C4-2B (cell line): Measurements from ENCODE around the gene FUT8.

Experiments
- ZFX ChIP-seq: fragments of 450-650 bp; IDR thresholded peaks from 2 replicates; pipeline ENCODE4 v1.6.1; 2017
- TF ChIP-seq, protein P1 (sequence below): fragments of 450-650 bp; conservative IDR thresholded peaks from 2 replicates; pipeline ENCODE4 v1.5.1; 2017; ENCODE audit warnings: mild to moderate bottlenecking

DNA sequence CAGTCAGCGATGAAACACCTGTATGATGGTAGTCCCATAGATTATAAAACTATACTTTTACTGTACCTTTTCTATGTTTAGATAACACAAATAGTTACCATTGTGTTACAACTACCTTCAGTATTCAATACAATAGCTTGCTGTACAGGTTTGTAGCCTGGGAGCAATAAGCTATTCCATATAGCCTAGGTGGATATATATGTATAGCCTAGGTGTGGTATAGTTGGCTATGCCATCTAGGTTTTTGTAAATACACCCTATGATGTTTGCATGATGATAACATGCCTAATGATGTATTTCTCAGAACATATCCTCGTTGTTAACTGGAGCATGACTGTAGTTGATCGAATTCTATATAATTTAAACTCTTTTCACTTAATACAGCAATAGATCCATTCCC lies 316.1 kb downstream of the FUT8 start:
- TF ChIP-seq, protein P1, sequence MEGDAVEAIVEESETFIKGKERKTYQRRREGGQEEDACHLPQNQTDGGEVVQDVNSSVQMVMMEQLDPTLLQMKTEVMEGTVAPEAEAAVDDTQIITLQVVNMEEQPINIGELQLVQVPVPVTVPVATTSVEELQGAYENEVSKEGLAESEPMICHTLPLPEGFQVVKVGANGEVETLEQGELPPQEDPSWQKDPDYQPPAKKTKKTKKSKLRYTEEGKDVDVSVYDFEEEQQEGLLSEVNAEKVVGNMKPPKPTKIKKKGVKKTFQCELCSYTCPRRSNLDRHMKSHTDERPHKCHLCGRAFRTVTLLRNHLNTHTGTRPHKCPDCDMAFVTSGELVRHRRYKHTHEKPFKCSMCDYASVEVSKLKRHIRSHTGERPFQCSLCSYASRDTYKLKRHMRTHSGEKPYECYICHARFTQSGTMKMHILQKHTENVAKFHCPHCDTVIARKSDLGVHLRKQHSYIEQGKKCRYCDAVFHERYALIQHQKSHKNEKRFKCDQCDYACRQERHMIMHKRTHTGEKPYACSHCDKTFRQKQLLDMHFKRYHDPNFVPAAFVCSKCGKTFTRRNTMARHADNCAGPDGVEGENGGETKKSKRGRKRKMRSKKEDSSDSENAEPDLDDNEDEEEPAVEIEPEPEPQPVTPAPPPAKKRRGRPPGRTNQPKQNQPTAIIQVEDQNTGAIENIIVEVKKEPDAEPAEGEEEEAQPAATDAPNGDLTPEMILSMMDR: no peak
- TF ChIP-seq ZFX: no peak
